ENCODE measurements around the gene DHX9.
"Not testable (repeated sequence)": the region's sequence is repeated elsewhere in the genome, so short reads cannot be mapped to it uniquely, and the experiment has no call there.

Gene DHX9

DNA sequence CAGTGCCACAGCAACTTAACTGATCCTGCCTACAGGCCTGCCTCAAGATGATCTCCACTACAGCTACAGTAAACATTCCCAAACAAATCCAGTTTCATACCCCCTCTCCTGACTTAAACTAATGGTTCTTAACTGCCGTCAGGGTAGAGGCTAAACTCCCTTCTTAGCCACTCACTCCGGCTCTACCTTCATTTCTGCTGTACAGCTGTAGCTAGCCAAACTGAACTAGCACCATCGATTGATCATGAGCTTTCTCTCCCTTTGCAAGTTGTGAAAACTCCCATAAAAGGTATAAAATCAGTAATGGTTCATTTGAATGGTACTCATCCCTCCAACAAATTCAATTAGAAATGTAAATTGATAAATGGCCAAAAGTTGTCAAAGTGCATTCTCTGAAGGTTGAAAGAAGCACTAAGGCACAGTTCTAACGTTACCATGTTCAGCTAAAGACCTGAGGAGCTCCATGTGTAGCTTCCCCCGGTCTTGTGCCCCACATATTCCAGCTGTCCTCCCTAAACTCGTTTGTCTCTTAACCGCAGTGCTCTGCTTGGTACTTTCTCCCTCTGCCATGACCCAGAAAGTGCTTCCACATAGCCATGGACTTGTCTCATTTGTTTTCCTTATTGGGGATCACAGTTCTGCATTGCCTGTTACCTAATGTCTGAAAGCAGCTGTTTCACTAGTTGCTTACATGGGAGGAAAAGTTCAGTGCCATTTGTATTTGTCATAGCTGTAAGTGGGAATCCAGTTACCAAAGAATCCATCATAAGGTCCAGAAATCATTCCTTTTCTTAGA, 49.8 kb downstream of the DHX9 start:
- no peak for DNase-seq (ENCODE audit: low read depth in 3 of 3)

DNA sequence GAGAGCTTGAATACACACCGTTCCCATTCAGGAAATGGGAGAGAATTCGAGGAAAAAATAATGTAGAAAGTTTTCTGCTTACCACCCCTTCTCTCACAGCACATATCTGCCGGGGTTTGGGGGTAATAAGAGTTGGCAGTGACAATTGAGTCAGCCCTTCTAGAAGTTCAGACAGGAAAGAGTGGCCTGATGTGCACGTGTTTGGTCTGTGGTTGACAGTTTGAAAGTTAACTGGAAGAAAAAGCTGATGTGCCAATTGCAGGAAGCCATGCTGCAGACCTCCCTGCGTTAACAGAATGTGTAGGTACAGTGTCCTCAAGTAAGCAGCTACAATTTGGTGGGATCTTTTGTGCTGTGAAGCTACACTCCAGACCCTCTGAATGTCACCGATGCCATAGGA, 50.9 kb downstream of the DHX9 start:
- no peak for DNase-seq (ENCODE audit: low read depth in 3 of 3)

DNA sequence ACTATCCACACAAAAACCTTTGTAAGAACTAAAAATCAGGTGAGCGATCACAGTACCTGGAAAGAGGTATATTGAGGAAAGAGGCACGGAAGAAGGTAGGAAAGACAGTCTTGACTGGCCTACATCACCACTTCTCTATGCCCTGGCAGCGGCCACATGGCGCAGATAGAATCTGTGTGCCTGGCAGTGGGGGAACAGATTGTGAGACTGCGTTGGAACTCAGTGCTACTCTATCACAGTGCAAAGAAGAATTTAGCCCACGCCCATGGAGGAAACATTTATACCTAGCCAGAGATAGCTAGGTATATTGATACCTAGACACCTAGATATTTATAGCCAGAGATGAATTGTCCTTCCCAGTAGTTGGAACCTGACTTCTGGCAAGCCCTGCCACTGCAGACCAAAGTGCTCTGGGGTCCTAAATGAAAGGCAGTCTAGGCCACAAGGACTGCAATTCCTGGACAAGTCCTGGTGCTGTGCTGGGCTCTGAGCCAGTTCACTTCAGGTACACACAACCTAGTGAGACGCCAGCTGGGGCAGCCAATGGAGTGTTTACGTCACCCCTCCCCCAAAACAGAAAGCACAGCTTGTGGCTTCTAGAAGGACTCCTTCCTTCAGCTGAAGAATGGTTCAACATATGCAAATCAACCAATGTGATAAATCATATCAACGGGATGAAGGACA, 51.9 kb downstream of the DHX9 start:
- no peak for DNase-seq (ENCODE audit: low read depth in 3 of 3)

DNA sequence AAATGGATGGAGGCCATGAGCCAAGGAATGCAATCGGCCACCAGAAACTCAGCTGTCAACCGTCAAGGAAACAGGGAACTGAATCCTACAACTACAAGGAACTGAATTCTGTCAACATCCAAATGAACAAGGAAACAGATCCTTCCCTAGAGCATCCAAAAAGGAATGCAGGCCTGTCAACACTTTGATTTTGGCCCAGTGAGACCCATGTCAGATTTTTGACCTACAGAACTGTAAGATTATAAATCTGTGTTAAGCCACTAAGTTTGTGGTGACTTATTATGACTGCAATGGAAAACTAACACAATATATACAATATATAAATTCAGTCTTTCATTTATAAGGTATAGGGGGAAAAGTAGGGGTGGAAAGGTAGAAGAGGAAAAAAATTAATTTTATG, 58.5 kb downstream of the DHX9 start:
- no peak for DNase-seq (ENCODE audit: low read depth in 3 of 3)

DNA sequence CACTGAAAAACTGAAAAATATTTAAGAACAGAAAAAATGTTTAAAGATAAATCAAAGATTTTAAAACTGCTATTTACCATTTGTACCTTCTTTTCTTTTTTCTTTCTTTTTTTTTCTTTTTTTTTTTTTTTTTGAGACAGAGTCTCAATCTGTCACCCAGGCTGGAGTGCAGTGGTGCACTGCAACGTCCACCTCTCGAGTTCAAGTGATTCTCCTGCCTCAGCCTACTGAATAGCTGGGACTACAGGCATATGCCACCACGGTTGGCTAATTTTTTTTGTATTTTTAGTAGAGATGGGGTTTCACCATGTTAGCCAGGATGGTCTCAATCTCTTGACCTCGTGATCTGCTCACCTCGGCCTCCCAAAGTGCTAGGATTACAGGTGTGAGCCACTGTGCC, 62.8 kb downstream of the DHX9 start:
- not testable (repeated sequence) for DNase-seq (ENCODE audit: low read depth in 3 of 3)

DNA sequence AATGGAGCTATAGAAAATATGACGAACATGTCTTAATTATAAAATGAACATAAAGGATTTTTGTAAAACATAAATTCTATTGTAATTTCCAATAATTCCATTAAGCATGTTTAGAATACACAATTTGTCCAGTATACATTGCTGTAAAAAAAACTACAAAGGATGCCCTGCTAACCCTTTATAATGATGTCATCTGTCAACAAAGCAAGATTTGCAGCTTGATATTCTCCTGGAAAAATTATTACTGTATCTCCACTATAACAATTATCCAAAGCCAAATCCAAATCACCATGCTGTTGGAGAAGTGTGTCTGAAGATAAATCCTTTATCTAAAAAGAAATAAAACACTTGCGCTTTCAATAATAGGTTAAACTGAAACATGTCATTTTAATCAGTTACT, 66.2 kb downstream of the DHX9 start:
- no peak for DNase-seq (ENCODE audit: low read depth in 3 of 3)

DNA sequence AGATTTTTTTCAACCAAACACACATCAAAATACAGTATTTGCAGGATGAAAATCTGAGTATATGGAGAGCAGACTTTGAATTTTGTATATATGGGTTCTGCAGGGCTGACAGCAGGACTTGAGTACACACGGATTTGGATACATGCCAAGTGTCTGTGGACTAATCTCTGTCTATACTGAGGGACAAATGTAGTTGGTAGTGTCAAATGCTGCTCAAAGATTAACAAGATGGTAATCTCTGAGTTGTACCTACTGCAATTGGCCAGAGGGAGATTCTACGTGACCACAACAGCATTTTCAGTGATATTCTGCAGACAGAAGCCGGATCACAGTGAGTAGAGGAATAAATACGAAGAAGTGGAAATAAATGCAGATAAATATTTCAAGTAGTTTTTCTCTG, 70.4 kb downstream of the DHX9 start:
- no peak for DNase-seq (ENCODE audit: low read depth in 3 of 3)

DNA sequence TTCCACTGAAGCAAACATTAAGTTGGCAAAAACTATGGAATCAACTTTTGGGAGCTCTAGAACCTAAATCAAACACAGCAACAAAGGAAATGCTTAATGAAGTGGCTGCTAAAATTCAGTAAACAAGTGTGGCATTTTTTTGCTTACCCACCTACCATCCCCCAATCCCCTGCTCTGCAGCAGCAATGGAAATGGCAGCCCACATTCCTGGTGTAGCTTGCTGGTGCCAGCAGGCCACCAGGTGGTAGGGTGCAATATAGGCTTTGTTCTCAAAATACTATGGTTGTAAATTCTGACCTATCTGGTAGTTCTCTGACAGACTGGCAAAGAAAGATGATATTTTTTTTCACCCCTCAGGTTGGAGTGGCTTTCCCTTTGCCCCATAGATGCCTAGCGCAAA, 71.0 kb downstream of the DHX9 start:
- DNase-seq (ENCODE audit: low read depth in 3 of 3): no peak

DNA sequence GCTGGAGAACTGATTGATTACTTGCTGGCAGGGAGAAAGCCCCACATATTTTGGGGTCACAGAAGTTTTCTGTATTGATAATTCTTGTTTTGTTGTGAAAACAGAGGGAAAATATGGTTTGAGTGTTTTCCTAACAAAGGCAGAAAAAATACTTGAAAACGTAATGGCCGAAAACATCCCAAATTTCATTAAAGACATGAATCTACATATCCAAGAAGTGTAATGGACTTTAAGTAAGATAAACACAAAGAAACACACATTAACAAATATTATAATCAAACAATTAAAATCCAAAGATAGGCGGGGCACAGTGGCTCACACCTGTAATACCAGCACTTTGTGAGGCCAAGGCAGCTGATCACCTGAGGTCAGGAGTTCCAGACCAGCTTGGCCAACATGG, 74.3 kb downstream of the DHX9 start:
- DNase-seq (ENCODE audit: low read depth in 3 of 3): no peak

DNA sequence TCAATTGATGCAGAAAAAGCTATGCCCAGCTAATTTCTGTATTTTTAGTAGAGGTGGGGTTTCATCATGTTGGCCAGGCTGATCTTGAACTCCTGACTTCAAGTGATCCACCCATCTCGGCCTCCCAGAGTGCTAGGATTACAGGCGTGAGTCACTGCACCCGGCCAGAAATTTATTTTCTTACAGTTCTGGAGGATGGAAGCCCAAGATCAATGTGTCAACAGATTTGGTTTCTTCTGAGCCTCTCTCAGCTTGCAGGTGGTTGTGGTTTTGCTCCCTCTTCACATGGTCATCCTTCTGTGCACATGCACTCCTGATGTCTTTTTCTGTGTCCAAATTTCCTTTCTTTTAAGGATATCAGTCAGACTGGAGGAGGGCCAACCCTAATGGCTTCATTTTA, 78.2 kb downstream of the DHX9 start:
- no peak for DNase-seq (ENCODE audit: low read depth in 3 of 3)

DNA sequence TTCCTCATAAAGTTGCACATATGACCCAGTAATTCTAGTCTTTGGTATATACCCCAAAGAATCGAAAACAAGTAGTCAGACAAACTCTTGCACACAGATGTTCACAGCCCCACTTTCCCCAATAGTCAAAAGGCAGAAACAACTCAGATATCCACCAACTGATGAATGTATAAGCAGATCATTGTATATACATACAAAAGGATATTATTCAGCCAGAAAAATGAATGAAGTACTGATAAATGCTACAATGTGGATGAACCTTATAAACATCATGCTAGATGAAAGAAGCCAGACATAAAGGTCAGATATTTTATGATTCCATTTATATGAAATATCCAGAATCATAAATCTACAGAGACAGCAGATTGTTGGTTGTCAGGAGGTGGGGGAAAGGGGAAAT, 86.5 kb downstream of the DHX9 start:
- DNase-seq (ENCODE audit: low read depth in 3 of 3): no peak

DNA sequence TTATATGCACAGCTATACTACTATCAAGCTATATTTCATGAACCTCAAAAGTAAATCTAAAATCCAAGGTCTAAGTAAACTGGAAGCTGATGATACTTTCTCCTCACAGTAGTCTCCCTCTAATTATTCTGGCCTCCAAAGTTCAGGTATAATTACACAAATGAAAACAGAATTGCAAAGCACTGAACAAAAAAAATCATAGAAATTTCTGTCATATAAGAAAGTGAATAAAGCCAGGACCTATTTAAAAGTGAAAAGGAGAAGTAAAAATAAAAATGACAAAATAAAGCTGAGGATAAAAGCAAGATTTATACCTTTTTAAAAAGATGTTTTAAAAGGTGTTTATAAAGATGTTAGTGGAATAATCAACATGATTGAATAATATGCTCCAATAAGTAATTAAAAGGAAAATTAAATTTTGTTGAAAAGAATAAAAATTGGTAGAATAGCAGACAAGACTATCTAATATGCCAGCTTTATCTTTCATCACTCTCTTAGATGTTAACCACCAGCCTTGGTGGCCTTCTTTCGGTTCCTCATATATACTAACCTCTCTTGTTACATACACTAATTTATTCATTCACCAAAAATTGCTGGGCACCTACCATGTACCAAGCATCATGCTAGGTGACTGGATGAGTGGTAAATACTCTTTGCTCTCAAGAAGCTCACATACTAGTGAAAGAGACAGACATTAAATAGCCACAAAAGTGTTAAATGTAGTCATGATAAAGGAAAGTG, 88.7 kb downstream of the DHX9 start:
- no peak for DNase-seq (ENCODE audit: low read depth in 3 of 3)

DNA sequence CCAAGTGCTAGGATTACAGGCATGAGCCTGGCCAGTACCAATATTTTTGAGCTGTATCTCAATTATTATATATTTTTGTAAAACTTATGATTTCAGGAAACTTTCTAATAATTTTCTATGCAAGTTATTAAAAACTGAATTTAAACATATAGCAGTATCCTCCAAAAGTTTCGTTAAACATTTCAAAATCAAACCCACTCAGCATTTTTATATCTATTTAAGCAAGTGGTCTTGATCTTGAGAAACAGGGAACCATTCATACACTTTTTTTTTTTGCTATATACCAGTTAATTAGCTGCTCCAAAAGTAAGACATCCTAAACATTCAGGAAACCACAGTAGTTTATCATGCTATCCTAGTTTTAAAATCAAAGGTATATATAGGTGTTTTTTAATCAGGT, 91.8 kb downstream of the DHX9 start:
- no peak for DNase-seq (ENCODE audit: low read depth in 3 of 3)

DNA sequence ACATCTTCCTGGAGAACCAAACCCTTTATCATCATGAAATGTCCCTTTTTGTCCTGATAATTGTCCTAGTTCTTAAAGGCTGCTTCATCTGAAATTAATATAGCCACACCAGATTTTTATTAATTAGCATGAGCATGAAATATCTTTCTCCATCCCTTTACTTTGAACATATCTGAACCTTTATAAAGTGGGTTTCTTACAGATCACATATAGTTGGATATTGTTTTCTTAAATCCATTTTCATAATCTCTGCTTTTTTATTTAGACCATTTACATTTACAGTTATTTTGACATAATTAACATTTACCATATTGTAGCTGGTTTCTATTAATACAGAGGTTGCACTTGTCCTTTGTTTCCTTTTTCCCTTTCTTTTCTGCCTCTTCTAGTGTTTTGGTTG, 96.6 kb downstream of the DHX9 start:
- DNase-seq (ENCODE audit: low read depth in 3 of 3): no peak

Data from stimulated activated CD4-positive, alpha-beta T cell treated with anti-CD3 and anti-CD28 coated beads, TNF-alpha, amount 100 ng/mL, for 48 hours (primary cell).